Measurements from ENCODE around the gene KSR1.
"Not testable (repeated sequence)": the region's sequence is repeated elsewhere in the genome, so short reads cannot be mapped to it uniquely, and the experiment has no call there.

KSR1 gene

DNA sequence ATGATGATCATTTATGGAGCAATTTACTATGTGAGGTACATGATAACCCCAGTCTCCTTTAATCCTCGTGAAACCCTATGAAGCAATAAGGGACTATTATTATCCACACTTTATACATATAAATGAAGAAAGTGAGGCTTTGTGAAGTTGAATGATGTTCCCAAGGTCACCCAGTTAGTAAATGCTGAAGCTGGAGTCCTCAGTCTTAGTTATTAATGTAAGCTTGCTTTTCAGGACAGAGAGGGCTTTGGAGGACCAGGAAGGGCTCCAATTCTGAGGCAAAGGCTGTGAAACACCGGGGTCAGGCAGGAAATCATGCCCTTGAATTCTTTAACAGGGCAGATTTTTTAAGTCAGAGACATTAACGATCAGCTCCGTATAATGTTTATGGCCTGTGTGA lies 36.8 kb downstream of the KSR1 start:
- FAIRE-seq (no peak), DNase-seq (ENCODE audit: low spot score) (no peak)

- DNase-seq (ENCODE audit: low spot score) (no peak), FAIRE-seq (no peak)
Measured at GRCh38 chr17:27494192-27495091, 38.2 kb downstream of the KSR1 start.

- no peak for FAIRE-seq
- DNase-seq (ENCODE audit: low spot score), result peak; percentile 36
Measured at GRCh38 chr17:27495460-27495859, 39.2 kb downstream of the KSR1 start.

DNA sequence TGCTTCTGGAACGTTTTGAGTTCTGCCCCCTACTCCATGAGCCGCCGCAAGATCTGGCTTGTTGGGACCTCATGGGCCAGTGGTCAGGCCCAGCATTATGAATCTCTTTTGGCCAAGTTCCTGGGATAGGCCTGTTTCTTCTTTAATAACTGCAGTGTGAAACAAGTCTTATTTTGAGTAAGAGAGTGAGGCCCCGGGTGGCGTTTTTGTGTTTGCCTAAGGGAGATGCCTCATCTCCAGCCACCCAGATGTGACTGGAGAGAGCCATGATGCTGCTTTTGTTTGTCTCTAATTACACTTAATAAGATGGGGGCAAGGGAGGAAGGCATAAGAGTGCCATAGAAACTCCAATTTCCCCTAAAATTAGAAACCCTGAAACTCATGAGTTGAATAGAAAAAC lies 39.8 kb downstream of the KSR1 start:
- DNase-seq (ENCODE audit: low spot score) (no peak), FAIRE-seq (no peak)

- no peak for FAIRE-seq
- no peak for DNase-seq (ENCODE audit: low spot score)
Measured at GRCh38 chr17:27496437-27496943, 40.2 kb downstream of the KSR1 start.

DNA sequence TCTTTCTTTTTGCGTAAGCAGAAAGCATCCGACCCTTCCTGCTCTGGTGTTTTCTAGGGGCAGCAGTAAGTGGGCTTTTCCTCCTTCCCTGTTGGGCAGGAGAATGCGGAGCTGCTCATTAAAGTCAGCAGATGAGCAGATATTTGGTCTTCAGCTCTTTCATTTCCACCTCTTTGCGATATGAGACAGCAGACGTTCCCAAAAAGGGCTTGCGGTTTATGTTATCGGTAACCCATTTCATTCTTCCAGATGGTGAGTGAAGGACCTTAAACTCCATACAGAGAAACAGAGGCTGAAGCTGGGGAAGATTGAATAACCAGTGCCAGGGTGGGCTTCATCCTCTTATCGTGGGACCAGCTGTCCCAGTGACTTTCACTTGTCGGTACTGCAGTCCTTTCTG lies 40.7 kb downstream of the KSR1 start:
- FAIRE-seq, result no peak
- DNase-seq (ENCODE audit: low spot score), result no peak

DNA sequence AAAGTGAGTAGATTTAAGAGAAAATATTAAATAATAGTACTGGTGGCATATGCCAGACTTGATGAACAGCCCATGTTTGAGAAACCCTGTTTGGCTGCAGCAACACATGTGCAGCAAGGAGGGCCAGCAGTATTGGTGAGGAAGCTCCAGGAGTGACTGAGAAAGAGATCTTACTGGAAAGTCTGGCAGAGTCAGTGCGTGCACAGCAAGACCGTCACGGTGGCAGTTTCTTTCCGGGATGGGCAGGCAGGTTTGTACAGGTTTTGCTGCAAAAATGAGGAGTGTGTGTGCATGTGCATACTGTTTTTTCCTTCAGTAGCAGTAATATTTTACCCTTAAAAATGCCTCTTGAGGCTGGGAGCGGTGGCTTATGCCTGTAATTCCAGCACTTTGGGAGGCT lies 41.4 kb downstream of the KSR1 start:
- FAIRE-seq (no peak), DNase-seq (ENCODE audit: low spot score) (no peak)

- DNase-seq (ENCODE audit: low spot score) (no peak), FAIRE-seq (no peak)
Measured at GRCh38 chr17:27498615-27499309, 42.5 kb downstream of the KSR1 start.

GRCh38 chr17:27499451-27500265 lies 43.4 kb downstream of the KSR1 start:
- DNase-seq (ENCODE audit: low spot score) (no peak), FAIRE-seq (no peak)

GRCh38 chr17:27501338-27501737 lies 45.1 kb downstream of the KSR1 start:
- not testable (repeated sequence) for DNase-seq (ENCODE audit: low spot score); FAIRE-seq

DNA sequence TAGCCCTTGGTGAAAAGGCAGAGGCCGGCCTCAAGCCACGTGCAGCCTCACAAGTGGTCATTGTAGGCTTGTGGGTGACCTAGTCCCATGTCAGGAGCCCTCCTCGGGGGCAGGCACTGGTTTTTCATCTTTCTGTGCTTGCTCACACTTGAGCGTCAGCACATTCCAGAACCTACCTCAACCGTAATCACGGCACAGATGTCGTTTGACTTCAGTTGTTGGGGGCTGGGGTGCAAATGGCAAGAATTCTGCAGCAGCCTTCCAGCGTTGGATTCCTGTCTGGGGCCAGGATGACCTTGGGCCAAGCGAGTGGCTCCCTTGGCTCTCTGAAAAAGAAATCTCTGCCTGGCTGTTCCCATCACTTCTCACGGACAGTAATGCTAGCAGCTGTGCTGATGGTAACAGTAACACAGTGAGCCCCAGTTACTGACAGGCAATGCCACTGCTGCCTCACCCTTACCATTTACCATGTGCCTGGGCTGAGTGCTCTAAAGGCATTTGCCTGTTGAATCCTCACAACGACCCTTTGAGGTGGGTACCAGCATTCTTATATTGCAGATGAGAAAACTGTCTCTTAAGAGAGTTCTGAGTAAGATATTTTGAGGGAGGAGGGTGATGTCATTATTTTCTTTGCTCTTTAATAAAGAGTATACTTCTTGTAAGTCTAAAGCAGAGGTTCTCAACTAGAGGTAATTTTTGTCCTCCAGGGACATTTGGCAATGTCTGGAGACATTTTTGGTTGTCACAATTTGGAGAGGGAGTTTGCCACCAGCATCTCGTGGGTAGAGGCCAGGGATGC lies 46.5 kb downstream of the KSR1 start:
- no peak for FAIRE-seq

GRCh38 chr17:27503611-27504010 lies 47.4 kb downstream of the KSR1 start:
- FAIRE-seq, result no peak
- no peak for DNase-seq (ENCODE audit: low spot score)

More for the DNA sequence above, 46.5 kb downstream of the KSR1 start:
- peak; percentile 11 for DNase-seq (ENCODE audit: low spot score)

DNA sequence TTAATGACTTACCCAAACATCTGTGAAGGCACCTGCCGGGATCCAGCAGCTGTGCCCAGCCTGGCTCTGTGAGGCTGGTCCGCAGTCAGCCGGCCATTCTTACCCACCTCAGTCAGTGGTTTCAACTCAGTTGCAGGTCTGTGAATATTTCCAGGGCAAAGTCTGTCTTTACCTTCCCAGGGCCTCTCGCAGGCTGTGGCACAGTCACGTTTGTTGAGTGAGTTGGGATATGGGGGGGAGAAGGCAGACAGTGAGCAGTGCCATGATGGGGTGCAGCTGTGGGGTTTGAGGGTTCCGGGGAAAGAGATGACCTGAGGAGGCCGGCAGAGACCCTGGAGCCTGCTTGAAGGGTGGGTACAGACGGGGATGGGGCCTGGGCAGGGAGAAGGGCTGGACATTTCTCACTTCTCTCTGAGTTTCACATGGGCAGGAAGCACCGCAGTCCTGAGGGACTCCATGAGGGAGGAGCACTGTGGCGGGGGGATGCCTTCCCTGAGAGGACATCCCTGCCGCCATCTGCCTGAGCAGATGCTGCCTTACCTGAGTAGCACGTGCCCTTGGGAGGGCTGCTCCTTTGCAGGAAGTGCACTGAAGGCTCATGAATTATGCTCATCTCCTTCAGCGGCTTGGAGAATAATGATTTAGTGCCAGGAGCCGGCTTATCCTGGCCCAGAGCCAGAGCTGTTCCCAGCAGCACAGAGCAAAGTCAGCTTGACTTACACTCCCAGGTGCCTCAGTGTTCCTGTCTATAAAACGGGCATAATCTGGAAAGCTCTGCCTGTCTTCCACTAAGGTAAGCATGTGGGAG lies 48.1 kb downstream of the KSR1 start:
- FAIRE-seq (no peak), DNase-seq (ENCODE audit: low spot score) (no peak)

DNA sequence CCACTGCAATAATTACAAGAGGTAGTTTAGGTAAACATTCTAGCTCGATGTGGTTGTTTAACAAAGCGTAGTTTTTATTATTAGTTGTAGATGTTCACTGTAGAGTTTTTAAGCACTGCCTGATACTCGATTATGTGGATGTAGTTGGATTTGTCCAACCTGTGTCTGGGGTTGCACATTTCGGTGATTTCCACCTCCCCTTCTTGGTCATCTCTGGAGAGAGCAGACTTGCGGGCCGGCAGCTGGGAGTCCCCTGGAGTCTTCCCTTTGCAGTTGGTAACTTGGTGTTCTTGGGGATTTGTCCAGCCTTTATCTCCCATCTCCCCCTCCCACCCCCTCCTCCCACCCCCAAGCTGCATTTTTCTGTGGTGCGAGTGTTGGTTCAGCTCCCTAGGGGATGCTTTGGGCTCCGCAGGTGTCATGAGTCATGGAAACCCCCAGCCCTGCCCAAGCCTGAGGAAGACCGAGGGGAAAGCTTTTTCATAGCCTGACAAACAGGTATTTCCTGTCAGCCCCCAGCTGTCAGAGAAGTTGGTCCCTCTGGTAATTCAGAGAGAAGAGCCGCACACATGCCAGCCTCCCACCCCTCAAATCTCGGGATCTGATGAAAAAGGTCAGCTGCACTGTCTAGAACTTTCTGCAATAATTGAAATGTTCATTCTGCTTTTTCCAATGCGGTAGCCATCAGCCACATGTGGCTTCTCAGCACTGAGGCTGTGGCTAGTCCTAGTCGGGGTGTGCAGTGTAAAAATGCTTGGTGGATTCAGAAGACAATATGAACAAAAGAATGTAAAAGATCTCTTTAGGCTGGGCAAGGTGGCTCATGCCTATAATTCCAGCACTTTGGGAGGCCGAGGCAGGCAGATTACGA lies 50.3 kb downstream of the KSR1 start:
- FAIRE-seq (no peak), DNase-seq (ENCODE audit: low spot score) (no peak)

- FAIRE-seq (no peak), DNase-seq (ENCODE audit: low spot score) (no peak)
Measured at GRCh38 chr17:27511168-27511883, 55.1 kb downstream of the KSR1 start.

DNA sequence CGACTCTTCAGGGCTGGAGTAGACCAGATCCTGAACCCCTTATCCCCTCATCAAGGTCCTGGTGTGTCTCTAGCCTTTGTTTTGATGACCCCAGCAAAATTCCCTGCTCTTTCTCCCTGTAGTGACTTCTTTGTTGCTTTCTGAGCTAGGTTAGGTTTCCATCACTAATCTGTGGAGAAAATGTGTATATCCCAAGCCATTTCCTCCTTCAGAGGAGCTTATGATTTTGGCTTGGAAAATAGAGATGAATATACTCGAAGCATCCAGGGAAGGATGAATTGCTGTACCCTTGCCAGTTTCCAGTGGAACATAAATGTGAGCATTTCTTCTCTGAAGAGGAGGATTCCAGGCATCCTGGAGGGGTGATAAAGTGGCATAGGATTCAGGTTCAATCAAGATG lies 55.8 kb downstream of the KSR1 start:
- DNase-seq (ENCODE audit: low spot score) (no peak), FAIRE-seq (no peak)

- DNase-seq (ENCODE audit: low spot score), result no peak
- no peak for FAIRE-seq
Measured at GRCh38 chr17:27512511-27513346, 56.5 kb downstream of the KSR1 start.

All from RCC 7860 (cell line).